Erythroblast (primary cell): ENCODE results near the gene CDH6.

Source experiments
- GATA1 ChIP-seq: IDR thresholded peaks from 2 replicates; pipeline ENCODE4 v1.6.1; 2011; ENCODE audit warnings: low read depth, mild to moderate bottlenecking, control low read depth, low read length, moderate library complexity
- POLR2A ChIP-seq: IDR thresholded peaks from 2 replicates; pipeline ENCODE4 v1.6.1; 2011; ENCODE audit warnings: mild to moderate bottlenecking, low read length

DNA sequence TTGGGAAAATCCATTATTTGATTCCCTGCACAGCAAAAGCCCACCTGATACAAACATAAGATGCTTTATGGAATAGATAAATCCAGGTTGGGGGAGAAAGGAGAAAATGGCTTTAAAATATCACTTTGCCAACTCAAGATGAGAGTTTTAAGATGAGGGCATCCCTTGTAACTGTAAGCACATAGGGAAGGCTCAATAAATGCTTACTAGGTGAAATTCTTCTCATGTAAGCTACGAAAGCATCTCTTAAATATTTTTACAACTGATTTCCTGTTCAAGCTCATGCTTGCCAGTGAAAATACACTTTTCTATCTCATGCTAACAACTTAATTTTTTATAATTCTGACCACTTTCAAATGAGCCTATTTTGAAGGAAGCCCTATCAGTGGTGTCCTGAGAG lies 11.5 kb downstream of the CDH6 start:
- TF ChIP-seq POLR2A (no peak), GATA1 (no peak)
